OCI-M2 (cell line): Measurements from ENCODE around the gene SFTPD.
"Not testable (repeated sequence)": the region's sequence is repeated elsewhere in the genome, so short reads cannot be mapped to it uniquely, and the experiment has no call there.

Experiments used
- DNase-seq: peaks from one replicate; lab custom pipeline; 2025; ENCODE audit not compliant: unreplicated experiment; lab: John Stamatoyannopoulos, UW

Gene SFTPD

DNA sequence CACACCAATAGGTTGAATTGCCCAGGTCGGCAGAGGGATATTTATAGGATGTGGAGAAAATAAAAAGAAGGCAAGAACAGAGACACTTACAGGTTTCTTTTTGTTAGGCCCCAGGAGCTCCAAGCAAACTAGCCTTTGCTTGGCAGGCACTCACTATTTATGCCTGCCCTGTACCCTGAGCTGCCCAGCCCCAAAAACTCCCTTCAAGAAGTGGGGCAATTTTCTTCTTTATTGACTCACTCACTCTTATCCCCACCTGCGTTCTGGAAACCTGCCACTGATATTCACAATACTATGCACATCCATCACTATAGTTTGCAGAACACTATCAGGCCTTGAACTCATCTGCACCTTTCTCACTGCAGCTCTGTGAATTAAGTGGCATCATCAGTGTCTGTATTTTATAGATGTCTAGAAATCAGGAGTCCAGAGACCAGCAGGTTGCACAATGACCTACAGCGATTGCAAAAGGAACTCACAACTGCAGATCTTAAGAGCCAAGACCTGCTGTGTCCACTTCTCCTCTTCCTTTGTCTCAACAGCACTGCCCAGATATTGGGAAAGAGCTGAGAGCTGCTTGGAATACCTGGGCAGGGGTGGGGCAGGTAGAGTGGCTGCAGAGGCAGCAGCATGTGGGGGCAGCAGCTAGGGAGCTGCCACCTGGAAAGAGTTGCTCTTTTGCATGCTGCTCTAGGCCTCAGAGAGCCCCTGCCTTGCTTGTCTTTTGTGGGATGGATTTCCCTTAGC lies at the start of gene SFTPD:
TSS of gene SFTPD (minus strand) at position 130 of the 747 bp plus-strand sequence. CDS start 2,446 bp downstream, outside the sequence.
- DNase-seq = no peak

DNA sequence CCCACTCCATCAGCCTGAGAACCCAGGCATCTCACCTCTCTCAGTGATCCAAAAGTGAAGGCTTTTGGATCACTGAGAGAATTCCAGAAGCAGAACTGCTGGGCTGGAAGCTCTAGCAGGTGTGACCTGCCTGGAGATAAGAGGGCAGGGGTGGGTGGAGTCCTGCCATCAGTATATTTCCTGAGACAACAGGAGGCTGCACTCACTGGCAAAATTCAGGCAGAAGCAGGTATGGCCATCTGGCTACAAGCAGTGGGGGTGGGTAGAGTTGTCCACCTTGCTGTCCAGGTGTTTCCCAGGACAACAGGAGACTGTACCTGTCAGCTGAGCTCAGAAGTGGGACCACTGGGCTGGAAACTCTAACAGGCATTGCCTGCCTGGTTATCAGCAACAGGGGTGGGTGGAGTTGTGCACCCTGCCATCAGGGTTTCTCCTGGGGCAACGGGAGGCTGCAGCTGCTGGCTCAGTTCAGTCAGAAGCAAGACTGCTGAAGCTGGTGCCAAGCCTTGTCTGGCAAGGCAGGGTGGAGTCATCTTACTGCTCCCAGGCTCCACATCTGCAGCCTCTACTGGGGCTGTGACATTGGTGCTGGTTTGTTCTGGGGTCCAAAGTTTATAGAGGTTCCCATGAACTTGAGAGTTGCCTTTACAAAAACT lies 47.2 kb upstream of the SFTPD start:
- no peak for DNase-seq

DNA sequence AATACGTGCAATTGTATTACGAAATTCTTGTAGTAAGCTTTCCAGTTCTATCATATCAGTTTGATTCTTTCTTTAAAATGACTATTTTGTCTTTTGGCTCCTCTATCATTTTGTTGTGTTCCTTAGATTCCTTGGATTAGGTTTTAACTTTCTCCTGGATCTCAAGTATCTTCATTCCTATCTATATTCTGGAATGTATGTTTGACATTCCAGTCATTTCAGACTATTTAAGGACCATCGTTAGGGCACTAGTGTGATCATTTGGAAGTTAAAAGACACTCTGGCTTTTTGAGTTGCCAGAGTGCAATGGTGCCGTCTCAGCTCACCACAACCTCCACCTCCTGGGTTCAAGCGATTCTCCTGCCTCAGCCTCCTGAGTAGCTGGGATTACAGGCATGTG lies 45.7 kb upstream of the SFTPD start:
- DNase-seq = no peak

DNA sequence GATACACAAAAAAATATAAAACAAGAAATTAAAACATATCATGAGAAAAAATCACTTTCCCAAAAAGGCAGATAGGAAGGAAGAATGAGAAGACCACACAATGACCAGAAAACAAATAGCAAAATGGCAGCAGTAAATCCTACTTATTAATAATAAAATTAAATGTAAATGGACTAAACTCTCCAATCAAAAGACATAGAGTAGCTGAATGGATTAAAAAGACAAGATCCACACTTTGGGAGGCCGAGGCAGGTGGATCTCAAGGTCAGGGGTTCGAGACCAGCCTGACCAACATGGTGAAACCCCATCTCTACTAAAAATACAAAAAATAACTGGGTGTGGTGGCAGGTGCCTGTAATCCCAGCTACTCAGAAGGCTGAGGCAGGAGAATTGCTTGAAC lies 39.3 kb upstream of the SFTPD start:
- DNase-seq = not testable (repeated sequence)

DNA sequence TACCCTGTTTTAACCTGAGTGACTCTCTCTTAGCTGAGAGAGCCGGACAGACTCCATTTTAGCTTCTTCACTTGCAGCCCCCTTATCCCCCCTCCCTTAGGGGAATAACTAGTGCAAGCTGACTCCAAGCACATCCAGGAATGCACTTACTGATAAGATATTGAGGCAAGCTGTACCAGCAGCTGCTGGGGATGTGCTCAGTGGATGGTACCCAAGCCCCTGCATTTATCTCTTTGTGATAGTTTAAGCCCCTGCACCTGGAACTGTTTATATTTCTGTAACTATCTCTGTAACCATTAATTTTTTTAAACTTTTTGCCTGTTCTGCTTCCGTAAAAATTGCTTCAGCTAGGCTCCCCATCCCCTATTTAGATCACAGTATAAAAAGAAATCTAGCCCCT lies 37.8 kb upstream of the SFTPD start:
- DNase-seq = not testable (repeated sequence)

DNA sequence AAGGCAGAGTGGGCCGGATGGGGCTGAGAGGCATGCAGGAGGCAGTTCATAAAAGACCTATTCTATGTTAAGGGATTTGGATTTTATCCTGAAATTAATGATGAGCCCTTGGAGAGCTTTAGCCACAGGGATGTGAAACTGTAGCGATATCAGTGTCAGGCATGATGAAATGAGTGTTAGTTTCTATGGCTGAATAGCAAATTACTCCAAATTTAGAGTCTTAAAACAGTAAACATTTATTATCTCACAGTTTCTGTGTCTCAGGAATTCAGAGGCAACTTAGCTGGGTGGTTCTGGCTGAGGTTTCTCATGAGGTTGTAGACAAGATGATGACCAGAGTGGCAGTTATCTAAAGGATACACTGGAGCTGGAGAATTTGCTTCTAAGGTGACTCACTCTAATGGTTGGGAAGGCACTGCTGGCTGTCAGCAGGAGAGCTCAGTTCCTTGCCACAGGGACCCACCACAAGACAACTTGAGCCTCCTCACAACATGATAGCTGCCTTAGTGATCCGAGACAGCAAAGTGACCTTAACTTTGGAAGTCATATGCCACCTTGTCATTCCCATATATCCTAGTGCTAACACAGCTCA lies 36.7 kb upstream of the SFTPD start:
- DNase-seq = no peak

DNA sequence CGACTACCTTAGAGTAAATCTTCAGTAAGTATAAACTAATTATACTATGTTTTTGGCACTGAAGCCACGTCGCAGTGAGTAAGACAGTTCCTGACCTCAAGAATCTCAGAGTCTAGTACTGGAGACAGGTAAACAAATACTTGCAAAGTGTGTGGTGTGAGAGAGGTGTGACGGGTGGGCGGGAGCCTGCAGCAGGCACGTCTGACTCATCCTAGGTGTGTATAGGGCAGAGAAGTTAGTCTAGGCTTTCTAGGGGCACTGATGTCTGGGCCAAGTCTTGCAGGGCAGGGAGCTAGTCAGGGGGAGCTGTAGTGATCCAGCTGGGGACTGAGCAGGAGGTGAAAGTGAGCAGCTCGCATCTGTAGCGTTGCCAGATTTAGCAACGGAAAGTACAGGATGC lies 35.9 kb upstream of the SFTPD start:
- DNase-seq = no peak

DNA sequence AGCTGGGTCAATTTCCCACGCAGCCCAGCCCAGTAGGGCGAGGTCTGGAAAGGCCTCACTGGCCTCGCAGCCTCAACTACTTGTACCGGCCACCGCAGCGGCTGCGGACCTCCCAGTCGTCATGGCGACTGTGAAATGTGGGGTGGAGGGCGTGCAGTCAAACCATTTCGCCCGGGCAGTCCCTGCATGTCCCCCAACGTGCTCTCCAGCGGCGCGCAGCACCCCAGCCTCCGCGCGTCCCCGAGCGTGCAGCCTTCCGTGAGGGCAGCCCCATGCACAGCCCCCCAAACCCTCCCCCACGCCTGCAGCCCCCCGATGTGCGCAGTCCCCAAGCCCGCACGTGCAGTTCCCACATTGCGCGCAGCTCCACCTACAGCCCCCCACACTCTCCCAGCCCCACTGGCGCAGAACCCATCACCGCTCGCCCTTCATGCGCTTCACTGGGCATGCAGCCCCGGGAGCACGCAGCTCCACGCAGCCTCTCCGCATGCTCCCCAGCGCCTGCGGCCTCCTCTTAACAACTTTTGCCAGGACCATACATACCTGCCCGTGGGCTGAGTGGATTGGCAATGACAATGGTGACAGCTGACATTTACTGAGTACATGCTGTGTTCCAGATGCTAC lies 34.5 kb upstream of the SFTPD start:
- DNase-seq = no peak

DNA sequence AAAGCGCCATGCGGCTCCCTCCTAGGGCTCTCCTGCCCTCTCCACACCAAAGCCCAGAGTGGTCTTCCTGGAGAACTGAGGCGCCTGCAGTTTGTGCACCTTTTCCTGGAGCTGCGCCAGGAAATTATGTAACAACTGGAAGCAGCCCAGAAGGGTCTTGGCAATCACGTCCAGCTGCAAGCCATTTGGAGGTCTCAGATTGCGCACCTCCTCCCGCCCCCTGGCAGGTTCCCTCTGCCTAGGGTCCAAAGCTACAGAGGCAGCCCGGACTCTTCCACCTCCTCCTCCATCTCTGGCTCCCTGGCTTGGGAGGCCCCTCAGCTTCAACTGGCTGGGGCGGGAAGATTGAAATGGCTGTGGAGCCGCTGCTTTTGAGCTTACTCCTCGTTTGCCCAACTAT lies 34.0 kb upstream of the SFTPD start:
- no peak for DNase-seq

DNA sequence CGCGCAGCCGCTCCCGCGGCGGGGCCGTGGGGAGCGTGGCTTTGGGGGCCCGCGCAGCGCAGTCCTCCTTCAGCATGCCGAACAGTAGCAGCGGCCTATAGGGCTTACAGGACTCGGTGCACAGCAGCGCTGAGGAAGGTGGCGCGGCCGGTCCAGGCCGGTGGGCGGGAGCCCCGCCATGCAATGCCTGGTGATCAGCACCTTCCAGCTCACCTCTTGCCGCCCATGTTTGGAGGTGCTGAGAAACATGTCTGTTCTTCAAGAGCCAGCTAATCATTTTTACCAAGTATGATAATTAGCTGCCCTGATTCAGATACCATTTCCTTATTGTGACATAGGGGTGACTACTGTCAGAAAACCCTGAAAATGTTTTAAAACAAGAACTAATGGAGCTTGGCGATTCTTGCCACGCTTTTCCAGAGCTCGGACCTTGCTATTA lies 33.5 kb upstream of the SFTPD start:
- no peak for DNase-seq

DNA sequence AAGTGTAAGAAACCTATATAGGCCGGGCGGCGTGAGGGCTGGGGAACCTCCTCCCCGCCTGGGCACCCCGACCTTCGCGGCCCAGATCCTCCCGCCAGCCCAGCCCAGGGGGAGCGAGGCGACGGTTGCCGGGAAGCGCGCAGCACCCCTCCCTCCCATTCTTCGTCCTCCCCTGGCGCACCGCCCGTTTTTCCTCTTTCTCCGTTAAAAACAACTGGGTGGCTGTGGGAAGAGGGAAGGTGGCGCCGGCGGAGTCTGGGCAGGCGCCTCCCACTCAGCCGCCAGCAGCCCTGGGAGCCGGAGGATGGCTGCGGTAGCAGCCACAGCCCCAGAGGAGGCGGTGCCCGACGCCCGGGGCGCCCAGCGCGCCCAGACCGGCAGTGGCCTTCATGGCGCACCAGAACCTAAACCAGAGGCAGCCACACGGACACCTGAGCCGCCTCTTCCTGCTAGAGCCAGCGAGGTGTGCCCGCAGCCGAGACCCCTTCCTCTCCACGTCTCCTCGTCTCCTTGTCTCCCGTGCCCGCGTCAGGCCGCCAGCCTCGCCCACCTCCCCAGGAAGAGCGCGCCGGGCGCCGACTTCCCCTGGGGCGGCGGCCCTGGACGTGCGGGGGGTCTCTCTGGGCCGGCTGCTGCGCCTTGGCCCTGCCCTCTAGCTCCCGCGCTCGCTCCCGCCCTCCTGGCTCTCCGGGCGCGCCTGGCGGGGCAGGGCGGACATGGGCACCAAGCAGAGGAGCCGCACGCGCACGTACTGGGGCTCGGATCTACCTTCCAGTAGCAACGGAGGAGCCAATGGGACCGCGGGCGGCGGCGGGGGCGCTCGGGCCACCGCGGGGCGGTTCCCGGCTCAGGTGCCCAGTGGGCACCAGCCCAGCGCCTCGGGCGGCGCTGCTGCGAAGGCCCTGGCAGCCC lies 32.8 kb upstream of the SFTPD start:
- DNase-seq = no peak

DNA sequence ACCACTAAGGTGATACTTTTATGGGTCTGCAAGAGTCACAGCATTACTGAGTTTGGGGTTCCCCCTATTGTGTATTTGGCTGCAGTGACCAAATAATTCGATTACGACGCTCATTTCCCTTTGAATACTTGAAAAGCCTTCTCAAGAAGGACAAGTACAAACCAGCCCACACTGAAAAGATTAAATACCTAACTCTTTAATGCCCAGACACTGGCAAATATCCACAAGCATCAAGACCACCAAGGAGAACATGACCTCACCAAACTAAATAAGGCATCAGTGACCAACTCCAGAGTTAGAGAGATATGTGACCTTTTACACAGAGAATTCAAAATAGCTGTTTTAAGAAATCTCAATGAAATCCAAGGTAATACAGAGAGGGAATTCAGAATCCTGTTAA lies 31.8 kb upstream of the SFTPD start:
- DNase-seq = no peak

DNA sequence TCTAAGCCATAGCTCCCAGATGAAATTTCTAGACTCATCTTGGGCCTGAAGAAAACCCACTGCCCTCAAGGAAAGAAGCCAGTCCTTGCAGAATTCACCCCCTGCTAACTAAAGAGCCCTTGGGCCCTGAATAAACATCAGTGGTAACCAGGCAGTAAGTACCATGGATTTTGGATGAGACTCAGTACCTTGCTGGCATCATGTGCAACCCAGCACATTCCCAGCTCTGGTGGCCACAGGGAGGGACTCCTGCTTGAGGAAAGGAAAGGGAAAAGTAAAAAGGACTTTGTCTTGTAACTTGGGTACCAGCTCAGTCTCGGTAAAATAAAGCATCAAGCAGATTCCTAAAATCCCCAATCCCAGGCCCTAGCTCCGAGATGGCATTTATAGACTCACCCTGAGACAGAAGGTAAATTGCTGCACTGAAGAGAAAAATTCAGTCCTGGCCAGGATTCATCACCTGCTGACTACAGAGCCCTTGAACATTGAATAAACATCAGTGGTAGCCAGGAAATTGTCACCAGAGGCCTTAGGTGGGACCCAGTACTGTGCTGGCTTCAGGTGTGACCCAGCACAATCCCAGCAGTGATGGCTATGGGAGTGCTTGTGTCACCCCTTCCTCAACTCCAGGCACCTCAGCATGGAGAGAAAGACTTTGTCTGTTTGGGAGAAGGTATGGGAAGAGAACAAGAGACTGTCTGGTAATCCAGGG lies 31.2 kb upstream of the SFTPD start:
- no peak for DNase-seq

DNA sequence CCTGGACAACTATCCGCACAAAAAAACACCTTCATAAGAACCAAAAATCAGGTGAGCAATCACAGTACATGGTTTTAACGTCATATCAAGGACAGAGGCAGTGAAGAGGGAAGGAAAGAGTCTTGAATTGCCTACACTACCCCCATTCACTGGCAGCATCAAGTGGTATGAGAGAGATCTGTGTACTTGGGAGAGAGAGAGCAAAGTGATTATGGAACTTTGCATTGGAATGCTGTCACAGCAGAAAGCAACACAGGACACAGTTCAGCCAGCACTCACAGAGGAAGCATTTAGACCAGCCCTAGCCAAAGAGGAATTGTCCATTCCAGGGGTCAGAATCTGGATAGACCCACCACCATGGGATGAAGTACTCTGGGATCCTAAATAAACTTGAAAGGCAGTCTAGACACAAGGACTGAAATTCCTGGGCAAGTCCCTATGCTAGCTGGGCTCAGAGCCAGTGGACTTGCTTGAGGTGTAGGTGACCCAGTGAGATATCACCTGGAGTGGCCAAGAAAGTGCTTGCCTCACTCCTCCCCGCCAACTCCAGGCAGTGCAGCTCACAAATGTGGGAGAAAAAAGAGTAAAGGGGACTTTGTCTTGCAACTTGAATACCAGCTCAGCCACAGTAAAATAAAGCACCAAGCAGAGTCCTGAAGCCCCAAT lies 30.5 kb upstream of the SFTPD start:
- DNase-seq = no peak

DNA sequence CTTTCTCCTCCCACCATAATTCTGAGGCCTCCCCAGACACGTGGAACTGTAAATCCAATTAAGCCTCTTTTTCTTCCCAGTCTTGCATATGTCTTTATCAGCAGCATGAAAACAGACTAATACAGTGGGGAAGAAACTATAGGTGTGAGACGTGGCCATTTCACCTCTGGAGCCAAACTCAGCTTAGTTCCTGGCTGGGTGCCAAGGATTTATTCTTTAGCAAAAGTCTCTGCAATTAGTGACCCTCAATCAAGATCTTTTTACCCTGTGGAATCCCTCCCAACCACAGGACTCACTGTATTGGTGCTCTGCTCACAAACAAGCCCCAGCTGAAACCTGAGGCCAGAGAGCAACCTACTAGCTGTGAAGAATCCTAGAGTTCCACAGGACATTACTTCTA lies 28.1 kb upstream of the SFTPD start:
- no peak for DNase-seq

DNA sequence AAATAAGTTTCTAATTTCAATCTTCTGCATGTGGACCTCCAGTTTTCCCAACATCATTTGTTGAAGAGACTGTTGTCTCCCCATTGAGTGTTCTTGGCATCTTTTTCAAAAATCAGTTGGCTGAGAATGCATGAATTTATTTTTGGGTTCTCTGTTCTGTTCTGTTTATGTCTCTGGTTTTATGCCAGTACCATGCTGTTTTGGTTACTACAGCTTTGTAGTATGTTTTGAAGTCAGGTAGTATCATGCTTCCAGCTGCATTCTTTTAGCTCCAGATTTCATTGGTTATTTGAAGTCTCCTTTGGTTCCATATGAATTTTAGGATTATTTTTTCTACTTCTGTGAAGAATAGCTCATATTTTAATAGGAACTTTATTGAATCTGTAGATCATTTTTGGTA lies 21.2 kb upstream of the SFTPD start:
- no peak for DNase-seq

DNA sequence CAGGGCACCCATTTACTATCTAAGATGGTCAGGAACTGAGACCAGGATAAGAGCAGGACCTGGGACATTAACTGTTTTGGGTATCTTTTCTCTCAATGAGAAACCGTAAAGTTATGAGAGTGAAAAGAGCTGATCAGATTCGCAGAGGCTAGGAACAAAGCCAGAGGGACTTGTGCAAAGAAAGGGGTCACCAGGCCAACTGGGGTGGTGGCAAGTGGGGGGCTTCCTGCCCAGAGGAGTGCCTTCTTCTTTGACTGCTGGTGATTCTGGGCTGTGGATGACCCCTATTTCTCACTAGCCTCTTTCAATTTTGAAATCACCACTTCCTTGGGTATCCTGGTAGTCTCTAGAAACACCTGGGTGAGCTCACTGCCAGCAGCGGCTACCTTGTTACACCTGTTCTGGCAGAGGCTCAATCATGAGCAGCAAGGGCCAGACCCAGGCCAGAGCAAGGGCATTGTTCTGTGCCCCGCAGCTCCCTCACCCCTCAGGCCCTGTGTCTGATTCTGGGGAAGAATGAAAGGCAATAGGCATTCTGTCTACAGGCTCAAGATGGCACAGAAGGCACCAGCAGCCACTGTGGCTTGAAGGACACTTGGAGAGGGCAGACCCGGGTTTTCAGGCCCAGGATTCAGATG lies 999 bp downstream of the SFTPD start:
- no peak for DNase-seq

DNA sequence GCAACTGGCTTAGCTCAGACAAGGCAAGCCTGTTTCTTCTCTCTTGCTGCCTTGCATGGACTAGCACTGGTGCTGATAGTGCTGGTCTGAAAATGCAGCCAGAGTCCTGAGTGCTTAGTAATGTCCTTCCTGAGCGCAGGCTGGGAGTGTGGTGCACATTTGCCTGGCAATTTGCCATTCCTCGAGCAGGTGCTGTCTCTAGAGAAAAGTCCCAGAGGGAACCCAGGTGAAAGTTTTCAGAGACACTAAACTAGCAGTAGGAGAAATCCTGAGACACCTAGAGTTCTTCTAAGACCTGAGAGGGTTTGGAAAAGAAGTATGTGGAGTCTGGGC lies 1.9 kb downstream of the SFTPD start:
- DNase-seq = no peak
